Upper lobe of left lung (tissue), 6 donors: ENCODE data around the gene SYNE2. TPM values are rescaled to one million over a fixed set of nuclear protein-coding genes. Genes with fewer than 3 reads are reported as not detected.

ENCODE experiments used
- ATAC-seq, 2 donors: fragments of 200-7000 bp; cut with Tn5 transposase; one replicate each; pipeline ENCODE4 v1.9.1; 2022; ENCODE audit warnings: mild to moderate bottlenecking in 2 of 2, moderate library complexity in 2 of 2; ENCODE audit not compliant: low FRiP score in 2 of 2
- DNase-seq, 2 donors: peaks; one replicate each; pipeline ENCODE4 v3.0.0-alpha.2; 2019 to 2020
- H3K27ac ChIP-seq, 4 donors: fragments of 200-600 bp; sonication (generic); one replicate each; pipeline ENCODE4 v1.5.1; 2016 to 2019
- H3K27me3 ChIP-seq, 4 donors: fragments of 200-600 bp; sonication (generic); one replicate each; pipeline ENCODE4 v1.5.1; 2017 to 2019
- H3K36me3 ChIP-seq, 4 donors: fragments of 200-600 bp; sonication (generic); one replicate each; pipeline ENCODE4 v1.5.1; 2016 to 2019
- H3K4me1 ChIP-seq, 4 donors: fragments of 200-600 bp; sonication (generic); one replicate each; pipeline ENCODE4 v1.5.1; 2018 to 2019
- H3K4me3 ChIP-seq, 4 donors: fragments of 200-600 bp; sonication (generic); one replicate each; pipeline ENCODE4 v1.5.1; 2017 to 2019; ENCODE audit warnings: mild to moderate bottlenecking in 2 of 4, moderate library complexity in 1 of 4
- H3K9me3 ChIP-seq, 4 donors: fragments of 200-600 bp; sonication (generic); one replicate each; pipeline ENCODE4 v1.5.1; 2018 to 2019
- CTCF ChIP-seq, 6 experiments: fragments of 450-650 bp in 4 of 6; fragments of 200-600 bp in 2 of 6; sonication (generic) in 2 of 6; IDR thresholded peaks; one replicate each; pipeline ENCODE4 v1.5.1; 2016 to 2019; ENCODE audit warnings: antibody characterized with exemption in 6 of 6
- EP300 ChIP-seq, 4 donors: sonication (generic); formaldehyde crosslinking; IDR thresholded peaks; one replicate each; pipeline ENCODE4 v1.5.1; 2017; ENCODE audit warnings: antibody characterized with exemption in 4 of 4, control low read depth in 2 of 4
- POLR2A ChIP-seq, 4 donors: fragments of 450-650 bp; IDR thresholded peaks; one replicate each; pipeline ENCODE4 v1.5.1; 2016 to 2017; ENCODE audit warnings: antibody characterized with exemption in 4 of 4, mild to moderate bottlenecking in 2 of 4
- POLR2AphosphoS5 ChIP-seq, 2 donors: sonication (generic); formaldehyde crosslinking; IDR thresholded peaks; one replicate each; pipeline ENCODE4 v1.5.1; 2017; ENCODE audit warnings: antibody characterized with exemption in 2 of 2
- WGBS, 2 donors: methylation state at CpG; one replicate each; pipeline ENCODE4 v1.1.5; 2017 to 2018; 5-methylcytosine and 5-hydroxymethylcytosine counted together
- total RNA-seq, 6 donors: library from RNA; depleted of rRNA in 4 of 6; stranded (reverse); fragments of >200 nt in 4 of 6; gene quantifications; one replicate each; pipeline versions ENCODE4 v1.1.0 to v1.2.1, GENCODE V29; 2016 to 2021
- donor health status: DM: no; HTN: no; CAD: no; lungs with moderate emphysema.
- donor health status: DM: no; HTN: yes; CAD: no; lungs with severe emphysema.

The SYNE2 gene
- total RNA-seq, 6 donors from 2014 or later, result 75.8 to 439 (median 234) TPM

GRCh38 chr14:63908667-63909264 lies 56.0 kb downstream of the SYNE2 start:
- Histone ChIP-seq H3K9me3 (no peaks in the 10 kb centered on the region), H3K4me1 (peaks cover 8 to 19% (median 14%) of the 10 kb centered on the region in 4 donors), H3K27ac (peak overlapping the region in 2 of 4 donors; percentile 24 to 58), H3K4me3 (peak overlapping the region in 3 of 4 donors; percentile 1 to 26 (median 19)), H3K36me3 (peaks cover 0 to 5% (median 0%) of the 10 kb centered on the region in 4 donors), H3K27me3 (no peaks in the 10 kb centered on the region)
- TF ChIP-seq POLR2A (IDR thresholded peaks at IDR 0.05) (no peak), CTCF (IDR thresholded peaks at IDR 0.05) (no peak), POLR2AphosphoS5 (IDR thresholded peaks at IDR 0.05) (no peak), EP300 (IDR thresholded peaks at IDR 0.05) (no peak)
- WGBS, 2 donors, result 73 to 75% methylated on average over 4 of the region's 4 CpGs
- DNase-seq, result no peak
- ATAC-seq, result no peak

- ATAC-seq, result no peak
- peaks cover 8 to 19% (median 14%) of the 10 kb centered on the region in 4 donors for H3K4me1 ChIP-seq
- peaks cover 0 to 5% (median 0%) of the 10 kb centered on the region in 4 donors for H3K36me3 ChIP-seq
- TF ChIP-seq CTCF (IDR thresholded peaks at IDR 0.05), result no peak
- no peak for TF ChIP-seq POLR2AphosphoS5 (IDR thresholded peaks at IDR 0.05)
- no peak for TF ChIP-seq POLR2A (IDR thresholded peaks at IDR 0.05)
- no peak for TF ChIP-seq EP300 (IDR thresholded peaks at IDR 0.05)
- H3K4me3 ChIP-seq, result no peak overlapping the region
- H3K27ac ChIP-seq, result no peak overlapping the region
- no peaks in the 10 kb centered on the region for H3K9me3 ChIP-seq
- H3K27me3 ChIP-seq, result no peaks in the 10 kb centered on the region
- no peak for DNase-seq
Measured at GRCh38 chr14:63909984-63910383, 57.2 kb downstream of the SYNE2 start.

GRCh38 chr14:63910583-63911363 lies 58.0 kb downstream of the SYNE2 start:
- Histone ChIP-seq H3K36me3 (peaks cover 0 to 5% (median 0%) of the 10 kb centered on the region in 4 donors), H3K9me3 (no peaks in the 10 kb centered on the region), H3K27ac (no peak overlapping the region), H3K27me3 (no peaks in the 10 kb centered on the region), H3K4me1 (peaks cover 8 to 19% (median 14%) of the 10 kb centered on the region in 4 donors), H3K4me3 (no peak overlapping the region)
- ATAC-seq (no peak), DNase-seq (no peak)
- no peak for TF ChIP-seq POLR2AphosphoS5 (IDR thresholded peaks at IDR 0.05)
- WGBS, 2 donors, result 78 to 84% methylated on average over 7 of the region's 7 CpGs

- no peak overlapping the region for H3K27ac ChIP-seq
- peaks cover 8 to 19% (median 14%) of the 10 kb centered on the region in 4 donors for H3K4me1 ChIP-seq
- 94 to 96% methylated on average over 1 of the region's 1 CpG for WGBS, 2 donors
- TF ChIP-seq EP300 (IDR thresholded peaks at IDR 0.05) (no peak), POLR2A (IDR thresholded peaks at IDR 0.05) (no peak), CTCF (IDR thresholded peaks at IDR 0.05) (no peak), POLR2AphosphoS5 (IDR thresholded peaks at IDR 0.05) (no peak)
- H3K36me3 ChIP-seq, result peaks cover 0 to 5% (median 0%) of the 10 kb centered on the region in 4 donors
- ATAC-seq (no peak), DNase-seq (no peak)
- H3K27me3 ChIP-seq, result no peaks in the 10 kb centered on the region
- no peak overlapping the region for H3K4me3 ChIP-seq
- H3K9me3 ChIP-seq, result no peaks in the 10 kb centered on the region
Measured at GRCh38 chr14:63911404-63911803, 58.6 kb downstream of the SYNE2 start.

GRCh38 chr14:63912286-63912685 lies 59.5 kb downstream of the SYNE2 start:
- H3K9me3 ChIP-seq, result no peaks in the 10 kb centered on the region
- ATAC-seq, result no peak
- WGBS, 2 donors, result 85 to 90% methylated on average over 1 of the region's 1 CpG
- H3K4me3 ChIP-seq, result no peak overlapping the region
- no peak overlapping the region for H3K27ac ChIP-seq
- DNase-seq, result no peak
- H3K27me3 ChIP-seq, result no peaks in the 10 kb centered on the region
- H3K4me1 ChIP-seq, result peaks cover 8 to 19% (median 14%) of the 10 kb centered on the region in 4 donors
- no peak for TF ChIP-seq CTCF (IDR thresholded peaks at IDR 0.05)
- TF ChIP-seq POLR2A (IDR thresholded peaks at IDR 0.05), result no peak
- no peak for TF ChIP-seq EP300 (IDR thresholded peaks at IDR 0.05)
- no peak for TF ChIP-seq POLR2AphosphoS5 (IDR thresholded peaks at IDR 0.05)
- H3K36me3 ChIP-seq, result peaks cover 0 to 5% (median 0%) of the 10 kb centered on the region in 4 donors
